ENCODE results near the gene COQ4.

DNA sequence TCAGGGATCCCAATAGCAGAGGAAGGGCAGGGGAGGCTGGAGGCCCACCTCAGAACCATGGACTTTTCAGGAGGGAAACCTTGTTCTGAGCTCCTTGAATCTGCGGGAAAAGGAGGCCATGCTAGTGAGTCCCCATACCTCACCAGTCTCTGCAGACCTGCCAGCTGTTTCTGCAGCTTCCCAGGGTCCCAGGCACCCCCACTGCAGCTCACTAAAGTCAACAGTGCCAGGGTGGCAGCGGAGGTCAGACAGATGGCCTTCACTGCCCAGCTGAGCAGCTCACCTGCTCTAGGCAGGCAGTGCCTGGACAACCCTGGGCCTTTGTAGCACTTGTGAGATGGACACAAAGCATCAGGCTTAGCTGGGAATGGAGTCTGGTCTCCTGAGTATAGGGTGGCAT lies 13.3 kb downstream of the COQ4 start:
- TF ChIP-seq, protein P1, sequence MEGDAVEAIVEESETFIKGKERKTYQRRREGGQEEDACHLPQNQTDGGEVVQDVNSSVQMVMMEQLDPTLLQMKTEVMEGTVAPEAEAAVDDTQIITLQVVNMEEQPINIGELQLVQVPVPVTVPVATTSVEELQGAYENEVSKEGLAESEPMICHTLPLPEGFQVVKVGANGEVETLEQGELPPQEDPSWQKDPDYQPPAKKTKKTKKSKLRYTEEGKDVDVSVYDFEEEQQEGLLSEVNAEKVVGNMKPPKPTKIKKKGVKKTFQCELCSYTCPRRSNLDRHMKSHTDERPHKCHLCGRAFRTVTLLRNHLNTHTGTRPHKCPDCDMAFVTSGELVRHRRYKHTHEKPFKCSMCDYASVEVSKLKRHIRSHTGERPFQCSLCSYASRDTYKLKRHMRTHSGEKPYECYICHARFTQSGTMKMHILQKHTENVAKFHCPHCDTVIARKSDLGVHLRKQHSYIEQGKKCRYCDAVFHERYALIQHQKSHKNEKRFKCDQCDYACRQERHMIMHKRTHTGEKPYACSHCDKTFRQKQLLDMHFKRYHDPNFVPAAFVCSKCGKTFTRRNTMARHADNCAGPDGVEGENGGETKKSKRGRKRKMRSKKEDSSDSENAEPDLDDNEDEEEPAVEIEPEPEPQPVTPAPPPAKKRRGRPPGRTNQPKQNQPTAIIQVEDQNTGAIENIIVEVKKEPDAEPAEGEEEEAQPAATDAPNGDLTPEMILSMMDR (IDR thresholded peaks at IDR 0.05; ENCODE audit: borderline replicate concordance, extremely low read depth, low read length, poor library complexity, severe bottlenecking) = no peak
- no peak for TF ChIP-seq EZH2 (IDR thresholded peaks at IDR 0.05; ENCODE audit: borderline replicate concordance, low read depth, low read length, severe bottlenecking)
